ENCODE data around the gene XRRA1. TPM values are rescaled to one million over a fixed set of nuclear protein-coding genes. Genes with fewer than 3 reads are reported as not detected.

The XRRA1 gene
- total and polyA plus RNA-seq, 2 of the 13 experiments (the other 11 are each of a cell fraction or from before 2014, with no cell fraction given), result 7.6 to 10.5 TPM

DNA sequence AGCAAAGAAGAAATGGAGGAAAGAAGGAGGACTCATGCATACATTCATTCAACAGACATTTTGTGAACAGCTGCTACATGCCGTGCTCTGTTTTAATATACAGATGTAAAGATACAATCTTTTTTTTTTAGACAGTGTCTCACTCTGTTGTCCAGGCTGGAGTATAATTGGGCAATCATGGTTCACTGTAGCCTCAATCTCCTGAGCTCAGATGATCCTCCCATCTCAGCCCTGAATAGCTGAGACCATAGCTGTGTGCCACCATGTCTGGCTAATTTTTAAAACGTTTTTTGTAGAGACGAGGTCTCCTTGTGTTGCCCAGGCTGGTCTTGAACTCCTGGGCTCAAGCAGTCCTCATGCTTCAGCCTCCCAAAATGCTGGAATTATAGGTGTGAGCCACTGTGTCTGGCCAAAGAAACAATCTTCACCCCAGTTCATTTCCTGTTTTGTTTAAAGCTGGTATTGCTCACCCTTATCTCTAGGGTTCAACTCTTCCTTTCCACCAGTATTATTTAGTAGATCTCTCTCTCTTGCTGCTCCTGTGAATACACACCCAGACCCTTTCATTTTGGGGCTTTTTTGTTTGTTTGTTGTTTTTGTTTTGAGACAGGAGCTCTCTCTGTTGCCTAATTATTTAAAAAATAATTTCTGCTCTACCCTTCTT lies 130.5 kb downstream of the XRRA1 start:
- no peaks in the 10 kb centered on the region for H3K79me2 ChIP-seq (ENCODE audit: insufficient read depth, low read length)
- in situ Hi-C loops (cut with HindIII; ENCODE audit: extremely low pct_ligation_motif_present, low pct_unique_long_range_greater_than_20kb), result no loop called here
- no peak overlapping the region for H2AFZ ChIP-seq (ENCODE audit: low read length)
- DNase-seq (ENCODE audit: low spot score), result no peak
- peaks cover 11 to 55% of the 10 kb centered on the region in 2 experiments for H3K36me3 ChIP-seq (replicated peaks in 1 of 2; ENCODE audit: control insufficient read depth in 1 of 2, insufficient read depth in 2 of 2, low read length in 2 of 2)
- no peak overlapping the region for H3K27ac ChIP-seq (ENCODE audit: extremely low read length, insufficient read depth, low read length)
- H3K9me3 ChIP-seq (ENCODE audit: low read length), result no peaks in the 10 kb centered on the region
- intact Hi-C loops (cut with micrococcal nuclease; ENCODE audit: unreplicated experiment), result no loop called here
- no peak overlapping the region for H3K4me2 ChIP-seq (ENCODE audit: low read depth, low read length)
- H3K9ac ChIP-seq (ENCODE audit: insufficient read depth, low read depth, low read length), result no peak overlapping the region
- no peak for FAIRE-seq
- BruUV-seq (replicated peaks), result no TSS peak
- ChIA-PET POLR2A (no interaction called here), CTCF (ENCODE audit: low intra/inter-chr PET ratio, low total read pairs) (no interaction called here)
- H3K4me3 ChIP-seq (replicated peaks in 1 of 3; ENCODE audit: insufficient read depth in 1 of 3, low read depth in 2 of 3, low read length in 3 of 3), result no peak overlapping the region
- no peak for ATAC-seq
- peaks cover 22% of the 10 kb centered on the region for H3K4me1 ChIP-seq (ENCODE audit: insufficient read depth, low read length)
- H3K27me3 ChIP-seq (ENCODE audit: control insufficient read depth in 1 of 2, insufficient read depth in 2 of 2, low read length in 2 of 2), result no peaks in the 10 kb centered on the region
- no peaks in the 10 kb centered on the region for H4K20me1 ChIP-seq (ENCODE audit: insufficient read depth, low read length)
- TF ChIP-seq, protein P1, sequence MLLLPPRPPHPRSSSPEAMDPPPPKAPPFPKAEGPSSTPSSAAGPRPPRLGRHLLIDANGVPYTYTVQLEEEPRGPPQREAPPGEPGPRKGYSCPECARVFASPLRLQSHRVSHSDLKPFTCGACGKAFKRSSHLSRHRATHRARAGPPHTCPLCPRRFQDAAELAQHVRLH (CRISPR knock-in tag; IDR thresholded peaks at IDR 0.05; ENCODE audit: borderline replicate concordance, low read depth), result no peak
- TF ChIP-seq ZC3H4 (CRISPR knock-in tag; IDR thresholded peaks at IDR 0.05; ENCODE audit: borderline replicate concordance), result no peak
- TF ChIP-seq KDM5B (CRISPR knock-in tag; IDR thresholded peaks at IDR 0.05; ENCODE audit: borderline replicate concordance), result no peak
- TF ChIP-seq, protein P2, sequence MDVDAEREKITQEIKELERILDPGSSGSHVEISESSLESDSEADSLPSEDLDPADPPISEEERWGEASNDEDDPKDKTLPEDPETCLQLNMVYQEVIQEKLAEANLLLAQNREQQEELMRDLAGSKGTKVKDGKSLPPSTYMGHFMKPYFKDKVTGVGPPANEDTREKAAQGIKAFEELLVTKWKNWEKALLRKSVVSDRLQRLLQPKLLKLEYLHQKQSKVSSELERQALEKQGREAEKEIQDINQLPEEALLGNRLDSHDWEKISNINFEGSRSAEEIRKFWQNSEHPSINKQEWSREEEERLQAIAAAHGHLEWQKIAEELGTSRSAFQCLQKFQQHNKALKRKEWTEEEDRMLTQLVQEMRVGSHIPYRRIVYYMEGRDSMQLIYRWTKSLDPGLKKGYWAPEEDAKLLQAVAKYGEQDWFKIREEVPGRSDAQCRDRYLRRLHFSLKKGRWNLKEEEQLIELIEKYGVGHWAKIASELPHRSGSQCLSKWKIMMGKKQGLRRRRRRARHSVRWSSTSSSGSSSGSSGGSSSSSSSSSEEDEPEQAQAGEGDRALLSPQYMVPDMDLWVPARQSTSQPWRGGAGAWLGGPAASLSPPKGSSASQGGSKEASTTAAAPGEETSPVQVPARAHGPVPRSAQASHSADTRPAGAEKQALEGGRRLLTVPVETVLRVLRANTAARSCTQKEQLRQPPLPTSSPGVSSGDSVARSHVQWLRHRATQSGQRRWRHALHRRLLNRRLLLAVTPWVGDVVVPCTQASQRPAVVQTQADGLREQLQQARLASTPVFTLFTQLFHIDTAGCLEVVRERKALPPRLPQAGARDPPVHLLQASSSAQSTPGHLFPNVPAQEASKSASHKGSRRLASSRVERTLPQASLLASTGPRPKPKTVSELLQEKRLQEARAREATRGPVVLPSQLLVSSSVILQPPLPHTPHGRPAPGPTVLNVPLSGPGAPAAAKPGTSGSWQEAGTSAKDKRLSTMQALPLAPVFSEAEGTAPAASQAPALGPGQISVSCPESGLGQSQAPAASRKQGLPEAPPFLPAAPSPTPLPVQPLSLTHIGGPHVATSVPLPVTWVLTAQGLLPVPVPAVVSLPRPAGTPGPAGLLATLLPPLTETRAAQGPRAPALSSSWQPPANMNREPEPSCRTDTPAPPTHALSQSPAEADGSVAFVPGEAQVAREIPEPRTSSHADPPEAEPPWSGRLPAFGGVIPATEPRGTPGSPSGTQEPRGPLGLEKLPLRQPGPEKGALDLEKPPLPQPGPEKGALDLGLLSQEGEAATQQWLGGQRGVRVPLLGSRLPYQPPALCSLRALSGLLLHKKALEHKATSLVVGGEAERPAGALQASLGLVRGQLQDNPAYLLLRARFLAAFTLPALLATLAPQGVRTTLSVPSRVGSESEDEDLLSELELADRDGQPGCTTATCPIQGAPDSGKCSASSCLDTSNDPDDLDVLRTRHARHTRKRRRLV (CRISPR knock-in tag; IDR thresholded peaks at IDR 0.05), result no peak
- no peak for TF ChIP-seq ZBTB49 (CRISPR knock-in tag; IDR thresholded peaks at IDR 0.05; ENCODE audit: borderline replicate concordance)
- TF ChIP-seq ZNF326 (CRISPR knock-in tag; IDR thresholded peaks at IDR 0.05; ENCODE audit: borderline replicate concordance), result no peak
- peak; percentile 41; the same call in 1 of the 2 replicates for TF ChIP-seq ZNF121 (CRISPR knock-in tag; IDR thresholded peaks at IDR 0.05)
- TF ChIP-seq RNF219 (CRISPR knock-in tag; IDR thresholded peaks at IDR 0.05), result no peak
- 82% methylated on average over 3 of the region's 3 CpGs for WGBS (ENCODE audit: low lambda C conversion rate)
